ENCODE data around the gene SELENON. TPM values are rescaled to one million over a fixed set of nuclear protein-coding genes. Genes with fewer than 3 reads are reported as not detected.

The SELENON gene
- total RNA-seq, 1 donor from 2014 or later, result 72.8 TPM

DNA sequence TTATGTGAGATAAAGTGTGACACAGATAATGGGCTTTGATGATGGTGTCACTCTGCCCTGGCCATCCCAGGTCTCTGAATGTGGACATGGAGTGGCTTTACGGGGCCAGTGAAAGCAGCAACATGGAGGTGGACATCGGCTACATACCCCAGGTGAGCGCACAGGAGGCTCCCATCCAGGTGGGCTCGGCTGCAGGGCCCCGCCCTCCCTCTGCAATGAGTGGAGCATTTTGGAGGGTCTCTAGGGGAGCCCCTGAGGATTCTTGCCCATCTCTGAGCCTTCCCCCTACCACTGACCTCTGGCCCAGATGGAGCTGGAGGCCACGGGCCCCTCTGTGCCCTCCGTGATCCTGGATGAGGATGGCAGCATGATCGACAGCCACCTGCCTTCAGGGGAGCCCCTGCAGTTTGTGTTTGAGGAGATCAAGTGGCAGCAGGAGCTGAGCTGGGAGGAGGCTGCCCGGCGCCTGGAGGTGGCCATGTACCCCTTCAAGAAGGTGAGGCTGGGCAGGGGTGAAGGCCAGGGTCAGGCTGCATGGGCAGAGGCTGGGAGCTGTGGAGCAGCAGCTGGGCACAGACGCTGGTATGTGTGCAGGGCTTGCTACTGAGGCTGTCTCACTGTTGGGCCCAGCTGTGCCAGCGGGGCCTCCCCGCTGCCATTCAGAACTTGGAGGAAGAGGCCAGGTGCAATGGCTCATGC is 11.5 kb downstream of the SELENON start:
- DNase-seq (ENCODE audit: low spot score in 2 of 2, unreplicated experiment in 2 of 2), result no peak
- Mint-ChIP-seq H3K9me3 (no peaks in the 10 kb centered on the region), H3K4me1 (no peaks in the 10 kb centered on the region), H3K36me3 (peaks cover 9% of the 10 kb centered on the region), H3K4me3 (no peak overlapping the region), H3K27me3 (ENCODE audit: low read depth) (no peaks in the 10 kb centered on the region), H3K27ac (no peak overlapping the region)
- TF ChIP-seq, protein P1, sequence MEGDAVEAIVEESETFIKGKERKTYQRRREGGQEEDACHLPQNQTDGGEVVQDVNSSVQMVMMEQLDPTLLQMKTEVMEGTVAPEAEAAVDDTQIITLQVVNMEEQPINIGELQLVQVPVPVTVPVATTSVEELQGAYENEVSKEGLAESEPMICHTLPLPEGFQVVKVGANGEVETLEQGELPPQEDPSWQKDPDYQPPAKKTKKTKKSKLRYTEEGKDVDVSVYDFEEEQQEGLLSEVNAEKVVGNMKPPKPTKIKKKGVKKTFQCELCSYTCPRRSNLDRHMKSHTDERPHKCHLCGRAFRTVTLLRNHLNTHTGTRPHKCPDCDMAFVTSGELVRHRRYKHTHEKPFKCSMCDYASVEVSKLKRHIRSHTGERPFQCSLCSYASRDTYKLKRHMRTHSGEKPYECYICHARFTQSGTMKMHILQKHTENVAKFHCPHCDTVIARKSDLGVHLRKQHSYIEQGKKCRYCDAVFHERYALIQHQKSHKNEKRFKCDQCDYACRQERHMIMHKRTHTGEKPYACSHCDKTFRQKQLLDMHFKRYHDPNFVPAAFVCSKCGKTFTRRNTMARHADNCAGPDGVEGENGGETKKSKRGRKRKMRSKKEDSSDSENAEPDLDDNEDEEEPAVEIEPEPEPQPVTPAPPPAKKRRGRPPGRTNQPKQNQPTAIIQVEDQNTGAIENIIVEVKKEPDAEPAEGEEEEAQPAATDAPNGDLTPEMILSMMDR (IDR thresholded peaks at IDR 0.05; ENCODE audit: unreplicated experiment), result no peak

DNA sequence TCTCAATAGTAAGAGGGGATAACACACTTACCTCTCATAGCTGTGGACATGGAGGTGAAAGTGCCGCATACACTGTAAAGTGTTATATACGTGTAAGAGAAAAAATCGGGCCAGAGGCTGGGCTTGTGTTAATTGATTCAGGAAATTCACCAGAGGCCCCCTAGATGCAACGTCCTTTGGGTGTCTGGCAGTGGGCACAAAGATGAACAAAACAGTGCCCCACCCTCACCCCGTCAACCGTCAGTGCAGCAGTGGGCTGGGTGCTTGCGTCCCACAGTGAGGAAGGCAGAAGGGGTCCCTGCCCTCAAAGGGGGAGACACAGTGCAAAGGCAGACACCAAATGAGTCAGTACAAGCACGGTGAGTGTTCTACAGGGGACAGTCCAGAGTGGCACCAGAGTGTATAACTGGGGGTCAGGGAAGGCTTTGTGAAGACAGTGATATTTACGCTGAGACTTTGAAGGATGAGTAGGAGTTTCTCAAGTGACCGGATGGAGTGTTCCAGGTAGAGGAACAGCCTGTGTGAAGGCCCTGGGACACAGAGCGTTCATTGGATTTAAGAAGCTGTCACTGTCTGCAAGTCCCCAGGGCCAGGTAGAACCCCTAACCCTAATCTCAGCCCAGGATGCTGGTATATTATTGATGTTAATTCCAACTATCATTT is 13.2 kb downstream of the SELENON start:
- Mint-ChIP-seq H3K27ac (no peak overlapping the region), H3K36me3 (peaks cover 9% of the 10 kb centered on the region), H3K27me3 (ENCODE audit: low read depth) (no peaks in the 10 kb centered on the region), H3K4me1 (peaks cover 5% of the 10 kb centered on the region), H3K9me3 (no peaks in the 10 kb centered on the region), H3K4me3 (no peak overlapping the region)
- no peak for DNase-seq (ENCODE audit: low spot score in 2 of 2, unreplicated experiment in 2 of 2)
- TF ChIP-seq, protein P1 (IDR thresholded peaks at IDR 0.05; ENCODE audit: unreplicated experiment), result no peak

DNA sequence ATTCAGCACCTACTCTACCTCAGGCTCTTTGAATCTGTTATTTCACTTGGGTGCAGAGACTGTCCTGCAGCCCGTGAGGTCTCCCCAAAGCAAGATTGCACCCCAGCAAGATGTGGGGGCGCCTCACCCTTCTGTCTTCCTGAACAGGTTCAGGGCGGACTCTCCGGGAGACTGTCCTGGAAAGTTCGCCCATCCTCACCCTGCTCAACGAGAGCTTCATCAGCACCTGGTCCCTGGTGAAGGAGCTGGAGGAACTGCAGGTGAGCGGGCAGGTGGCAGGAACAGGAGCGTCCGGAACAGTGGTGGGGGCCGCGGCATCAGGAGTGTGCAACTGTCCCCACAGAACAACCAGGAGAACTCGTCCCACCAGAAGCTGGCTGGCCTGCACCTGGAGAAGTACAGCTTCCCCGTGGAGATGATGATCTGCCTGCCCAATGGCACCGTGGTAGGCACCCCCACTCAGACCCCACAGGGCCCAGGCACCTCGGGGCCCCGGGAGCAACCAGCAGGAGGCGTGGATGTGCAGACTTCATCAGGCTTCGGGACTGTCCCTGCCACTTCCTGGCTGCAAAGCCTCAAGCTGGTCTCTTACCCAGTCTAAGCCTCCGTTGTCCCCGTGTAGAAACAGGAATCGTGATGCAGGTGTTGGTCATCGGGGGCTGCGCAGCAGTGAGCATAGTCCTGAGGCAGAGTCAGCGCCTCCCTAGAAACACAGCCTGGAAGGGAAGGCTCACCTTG is 13.9 kb downstream of the SELENON start:
- no peak overlapping the region for H3K4me3 Mint-ChIP-seq
- TF ChIP-seq, protein P1 (IDR thresholded peaks at IDR 0.05; ENCODE audit: unreplicated experiment), result no peak
- no peaks in the 10 kb centered on the region for H3K9me3 Mint-ChIP-seq
- H3K36me3 Mint-ChIP-seq, result peaks cover 9% of the 10 kb centered on the region
- peaks cover 12% of the 10 kb centered on the region for H3K4me1 Mint-ChIP-seq
- H3K27ac Mint-ChIP-seq, result no peak overlapping the region
- H3K27me3 Mint-ChIP-seq (ENCODE audit: low read depth), result no peaks in the 10 kb centered on the region
- no peak for DNase-seq (ENCODE audit: low spot score in 2 of 2, unreplicated experiment in 2 of 2)

DNA sequence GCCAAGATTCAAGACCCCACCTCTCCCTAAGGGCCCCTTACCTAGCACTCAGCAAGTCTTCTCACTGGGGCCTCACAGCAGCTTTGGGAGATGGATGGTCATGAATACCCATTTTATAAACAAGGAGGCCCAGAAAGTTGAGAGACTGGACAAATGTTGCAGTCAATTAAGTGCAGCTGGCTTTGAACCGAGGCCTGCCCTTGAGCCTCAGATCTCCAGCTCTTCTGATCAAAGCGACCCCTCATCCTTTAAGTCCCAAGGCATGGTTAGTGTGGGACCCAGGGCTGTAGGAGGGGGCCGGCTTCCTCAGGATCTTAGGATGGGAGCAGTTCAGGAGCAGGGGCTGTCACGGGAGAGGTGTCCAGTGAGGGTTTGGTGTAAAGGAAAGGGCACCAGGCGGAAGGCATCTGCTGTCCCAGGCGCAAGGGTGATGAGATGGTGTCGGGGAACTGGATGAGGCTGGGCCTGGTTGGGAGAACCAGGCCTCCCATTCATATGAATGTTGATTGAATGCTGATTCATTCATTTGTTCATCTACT is 14.6 kb downstream of the SELENON start:
- Mint-ChIP-seq H3K9me3 (no peaks in the 10 kb centered on the region), H3K27ac (peak overlapping the region; percentile 19), H3K4me3 (no peak overlapping the region), H3K27me3 (ENCODE audit: low read depth) (no peaks in the 10 kb centered on the region), H3K4me1 (peaks cover 18% of the 10 kb centered on the region), H3K36me3 (peaks cover 8% of the 10 kb centered on the region)
- TF ChIP-seq, protein P1 (IDR thresholded peaks at IDR 0.05; ENCODE audit: unreplicated experiment), result no peak
- DNase-seq (ENCODE audit: low spot score in 2 of 2, unreplicated experiment in 2 of 2), result no peak

DNA sequence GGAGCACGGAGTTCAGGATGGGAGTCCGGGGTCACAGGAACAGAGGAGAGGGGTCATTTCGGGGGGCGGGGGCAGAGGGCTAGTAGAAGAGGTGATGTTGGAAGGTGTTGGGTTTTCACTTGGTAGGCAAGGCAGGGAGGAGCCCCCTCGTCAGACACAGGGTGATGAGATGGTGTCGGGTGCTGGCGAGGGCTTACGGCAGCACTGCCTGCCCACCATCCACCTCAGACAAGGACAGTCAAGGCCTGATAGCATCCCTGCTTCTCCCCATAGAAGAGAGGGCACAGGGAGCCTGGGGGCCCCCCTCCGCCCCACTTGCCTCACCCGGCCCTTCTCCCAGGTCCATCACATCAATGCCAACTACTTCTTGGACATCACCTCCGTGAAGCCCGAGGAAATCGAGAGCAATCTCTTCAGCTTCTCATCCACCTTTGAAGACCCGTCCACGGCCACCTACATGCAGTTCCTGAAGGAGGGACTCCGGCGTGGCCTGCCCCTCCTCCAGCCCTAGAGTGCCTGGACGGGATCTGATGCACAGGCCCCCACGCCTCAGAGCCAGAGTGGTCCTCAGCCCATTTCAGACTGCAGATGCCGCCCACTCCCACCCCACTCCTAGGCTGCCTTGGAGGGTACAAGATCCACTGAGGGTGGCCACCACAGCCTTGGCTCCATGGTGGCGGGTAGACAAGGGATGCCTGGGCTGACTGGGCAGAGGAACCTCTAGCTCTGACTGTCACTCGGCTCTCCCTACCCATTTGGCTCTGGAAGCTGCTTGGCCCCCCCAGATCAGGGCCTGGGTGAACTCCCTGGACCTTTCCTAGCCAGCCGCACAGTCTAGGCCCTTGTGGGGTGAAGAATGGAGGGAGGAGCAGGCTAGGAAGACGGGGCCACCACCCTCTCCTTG is 15.5 kb downstream of the SELENON start:
- no peaks in the 10 kb centered on the region for H3K27me3 Mint-ChIP-seq (ENCODE audit: low read depth)
- peaks cover 7% of the 10 kb centered on the region for H3K36me3 Mint-ChIP-seq
- peaks cover 18% of the 10 kb centered on the region for H3K4me1 Mint-ChIP-seq
- H3K4me3 Mint-ChIP-seq, result no peak overlapping the region
- H3K9me3 Mint-ChIP-seq, result no peaks in the 10 kb centered on the region
- no peak for DNase-seq (ENCODE audit: low spot score in 2 of 2, unreplicated experiment in 2 of 2)
- TF ChIP-seq, protein P1 (IDR thresholded peaks at IDR 0.05; ENCODE audit: unreplicated experiment), result no peak
- peak overlapping the region; percentile 19 for H3K27ac Mint-ChIP-seq

Measured in mesothelial cell of epicardium (in vitro differentiated cells).